Mesothelial cell of epicardium (in vitro differentiated cells): ENCODE results near the gene MACROD2. TPM values are rescaled to one million over a fixed set of nuclear protein-coding genes. Genes with fewer than 3 reads are reported as not detected.

ENCODE experiments used
- DNase-seq, 2 experiments: peaks; one replicate each; pipeline ENCODE4 v3.0.0; 2021; ENCODE audit warnings: low spot score in 2 of 2; ENCODE audit not compliant: unreplicated experiment in 2 of 2
- H3K27ac Mint-ChIP-seq: 2 replicates; pipeline ENCODE4 v1.8.0; 2021; ENCODE audit warnings: mixed read lengths
- H3K27me3 Mint-ChIP-seq: 2 replicates; pipeline ENCODE4 v1.8.0; 2021; ENCODE audit warnings: low read depth, mixed read lengths
- H3K36me3 Mint-ChIP-seq: 2 replicates; pipeline ENCODE4 v1.8.0; 2021; ENCODE audit warnings: mixed read lengths
- H3K4me1 Mint-ChIP-seq: 2 replicates; pipeline ENCODE4 v1.8.0; 2021; ENCODE audit warnings: mixed read lengths
- H3K4me3 Mint-ChIP-seq: 2 replicates; pipeline ENCODE4 v1.8.0; 2021; ENCODE audit warnings: mild to moderate bottlenecking, moderate library complexity, mixed read lengths
- H3K9me3 Mint-ChIP-seq: 2 replicates; pipeline ENCODE4 v1.8.0; 2021; ENCODE audit warnings: mixed read lengths
- total RNA-seq: library from RNA; stranded (reverse); gene quantifications from 3 replicates; pipeline ENCODE4 v1.2.1, GENCODE V29; 2021
- TF ChIP-seq, protein P1 (sequence below): fragments of 200-600 bp; sonication (generic); IDR thresholded peaks from one replicate; pipeline ENCODE4 v1.5.0; 2021; ENCODE audit warnings: antibody characterized with exemption; ENCODE audit not compliant: unreplicated experiment

The MACROD2 gene
- total RNA-seq, 1 donor from 2014 or later: 10.0 TPM

GRCh38 chr20:15792855-15793254 is 1797.5 kb downstream of the MACROD2 start:
- Mint-ChIP-seq H3K4me3 (no peak overlapping the region), H3K9me3 (no peaks in the 10 kb centered on the region), H3K4me1 (peaks cover 15% of the 10 kb centered on the region), H3K27ac (no peak overlapping the region), H3K36me3 (no peaks in the 10 kb centered on the region), H3K27me3 (no peaks in the 10 kb centered on the region)
- DNase-seq: no peak
- TF ChIP-seq, protein P1, sequence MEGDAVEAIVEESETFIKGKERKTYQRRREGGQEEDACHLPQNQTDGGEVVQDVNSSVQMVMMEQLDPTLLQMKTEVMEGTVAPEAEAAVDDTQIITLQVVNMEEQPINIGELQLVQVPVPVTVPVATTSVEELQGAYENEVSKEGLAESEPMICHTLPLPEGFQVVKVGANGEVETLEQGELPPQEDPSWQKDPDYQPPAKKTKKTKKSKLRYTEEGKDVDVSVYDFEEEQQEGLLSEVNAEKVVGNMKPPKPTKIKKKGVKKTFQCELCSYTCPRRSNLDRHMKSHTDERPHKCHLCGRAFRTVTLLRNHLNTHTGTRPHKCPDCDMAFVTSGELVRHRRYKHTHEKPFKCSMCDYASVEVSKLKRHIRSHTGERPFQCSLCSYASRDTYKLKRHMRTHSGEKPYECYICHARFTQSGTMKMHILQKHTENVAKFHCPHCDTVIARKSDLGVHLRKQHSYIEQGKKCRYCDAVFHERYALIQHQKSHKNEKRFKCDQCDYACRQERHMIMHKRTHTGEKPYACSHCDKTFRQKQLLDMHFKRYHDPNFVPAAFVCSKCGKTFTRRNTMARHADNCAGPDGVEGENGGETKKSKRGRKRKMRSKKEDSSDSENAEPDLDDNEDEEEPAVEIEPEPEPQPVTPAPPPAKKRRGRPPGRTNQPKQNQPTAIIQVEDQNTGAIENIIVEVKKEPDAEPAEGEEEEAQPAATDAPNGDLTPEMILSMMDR: no peak

GRCh38 chr20:15794409-15794808 is 1799.1 kb downstream of the MACROD2 start:
- TF ChIP-seq, protein P1: no peak
- no peak overlapping the region for H3K27ac Mint-ChIP-seq
- H3K4me3 Mint-ChIP-seq: no peak overlapping the region
- no peaks in the 10 kb centered on the region for H3K27me3 Mint-ChIP-seq
- no peaks in the 10 kb centered on the region for H3K36me3 Mint-ChIP-seq
- no peaks in the 10 kb centered on the region for H3K9me3 Mint-ChIP-seq
- no peak for DNase-seq
- H3K4me1 Mint-ChIP-seq: peaks cover under 1% of the 10 kb centered on the region

- TF ChIP-seq, protein P1: no peak
Measured at GRCh38 chr20:15795305-15796019, 1800.1 kb downstream of the MACROD2 start.

DNA sequence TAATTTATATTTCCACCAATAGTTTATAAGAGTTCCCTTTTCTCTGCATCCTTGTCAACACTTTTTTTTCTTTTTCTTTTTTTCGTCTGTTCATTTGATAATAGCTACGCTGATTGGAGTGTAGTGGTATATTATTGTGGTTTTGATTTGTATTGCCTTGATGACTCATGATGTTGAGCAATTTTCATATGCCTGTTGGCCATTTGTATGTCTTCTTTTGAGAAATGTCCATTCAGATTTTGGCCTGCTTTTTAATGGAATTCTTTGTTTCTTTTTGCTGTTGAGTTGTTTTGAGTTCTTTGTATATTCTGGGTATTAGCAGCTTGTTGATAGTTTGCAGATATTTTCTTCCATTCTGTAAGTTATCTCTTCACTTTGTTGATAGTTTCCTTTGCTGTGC is 1804.6 kb downstream of the MACROD2 start:
- Mint-ChIP-seq H3K4me1 (no peaks in the 10 kb centered on the region), H3K9me3 (peaks cover 9% of the 10 kb centered on the region), H3K27me3 (no peaks in the 10 kb centered on the region), H3K27ac (no peak overlapping the region), H3K36me3 (no peaks in the 10 kb centered on the region), H3K4me3 (no peak overlapping the region)
- TF ChIP-seq, protein P1: no peak
- DNase-seq: no peak

More at GRCh38 chr20:15795305-15796019, 1800.1 kb downstream of the MACROD2 start:
- Mint-ChIP-seq H3K4me3 (no peak overlapping the region), H3K27me3 (no peaks in the 10 kb centered on the region), H3K4me1 (no peaks in the 10 kb centered on the region), H3K36me3 (no peaks in the 10 kb centered on the region), H3K9me3 (peaks cover 6% of the 10 kb centered on the region), H3K27ac (no peak overlapping the region)
- no peak for DNase-seq

- peaks cover 13% of the 10 kb centered on the region for H3K9me3 Mint-ChIP-seq
- no peaks in the 10 kb centered on the region for H3K4me1 Mint-ChIP-seq
- TF ChIP-seq, protein P1: no peak
- no peaks in the 10 kb centered on the region for H3K36me3 Mint-ChIP-seq
- DNase-seq: no peak
- H3K27me3 Mint-ChIP-seq: no peaks in the 10 kb centered on the region
- no peak overlapping the region for H3K27ac Mint-ChIP-seq
- H3K4me3 Mint-ChIP-seq: no peak overlapping the region
Measured at GRCh38 chr20:15802020-15802419, 1806.7 kb downstream of the MACROD2 start.
